HG03442 (cell line): ENCODE results near the gene ZNF91.
"Not testable (repeated sequence)": the region's sequence is repeated elsewhere in the genome, so short reads cannot be mapped to it uniquely, and the experiment has no call there.

ENCODE experiments used
- ATAC-seq: cut with Tn5 transposase; IDR thresholded peaks from one replicate; pipeline ENCODE4 v1.9.1; 2021; ENCODE audit warnings: mild to moderate bottlenecking, moderate library complexity; ENCODE audit not compliant: unreplicated experiment

The ZNF91 gene

DNA sequence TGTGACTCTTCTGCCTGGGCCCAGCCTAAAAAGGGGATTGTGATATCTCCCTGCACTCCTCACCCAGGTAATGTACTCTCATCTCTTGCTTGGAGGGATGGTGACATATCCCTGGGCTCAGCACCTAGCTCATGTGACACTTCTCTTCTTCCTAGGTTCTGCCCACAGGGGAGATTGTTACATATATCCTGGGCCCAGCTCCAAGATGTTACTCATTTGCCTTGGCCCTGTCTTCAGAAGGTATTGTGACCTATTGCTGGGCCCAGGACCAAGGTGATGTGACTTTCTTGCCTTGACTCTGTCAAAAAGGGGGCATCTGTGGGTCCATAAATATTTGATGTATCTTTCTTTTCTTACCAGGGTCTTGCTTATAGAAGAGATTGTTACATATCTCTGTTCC lies 73.9 kb downstream of the ZNF91 start:
- ATAC-seq: not testable (repeated sequence)

DNA sequence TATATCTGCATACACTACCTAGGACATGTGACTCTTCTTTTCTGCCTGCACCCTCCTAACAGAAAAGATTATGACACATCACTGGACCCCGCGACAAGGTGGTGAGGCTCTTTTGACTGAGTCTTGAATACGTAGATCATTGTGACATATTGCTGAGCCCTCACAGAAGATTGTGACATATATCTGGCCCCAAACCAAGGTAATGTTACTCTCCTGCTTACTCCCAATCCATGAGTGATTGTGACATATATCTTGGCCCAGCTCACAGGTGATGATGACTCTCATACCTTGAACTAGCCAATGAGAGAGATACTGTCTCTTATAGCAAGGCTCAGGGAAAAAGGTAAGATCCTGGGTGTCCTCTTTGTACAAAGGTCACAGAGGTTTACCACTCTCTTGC lies 75.7 kb downstream of the ZNF91 start:
- ATAC-seq: not testable (repeated sequence)

DNA sequence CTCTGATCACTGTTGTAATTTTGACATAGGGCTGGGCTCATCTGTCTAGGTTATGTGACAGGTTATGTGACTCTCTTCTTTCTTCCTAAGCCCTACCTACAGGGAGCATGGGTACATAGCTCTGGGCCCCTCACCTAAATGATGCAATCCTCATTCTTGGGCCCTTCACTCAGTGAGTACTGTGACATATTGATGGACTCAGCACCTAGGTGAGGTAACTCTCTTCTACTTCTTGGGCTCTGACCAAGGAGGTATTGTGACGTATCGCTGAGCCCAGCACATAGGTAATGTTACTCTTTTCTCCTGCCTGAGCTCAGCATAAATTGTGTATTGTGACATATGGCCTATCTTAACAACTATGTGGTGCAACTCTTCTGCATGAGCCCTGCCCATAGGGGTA lies 76.3 kb downstream of the ZNF91 start:
- not testable (repeated sequence) for ATAC-seq

GRCh38 chr19:23318143-23318542 lies 77.1 kb downstream of the ZNF91 start:
- no peak for ATAC-seq

GRCh38 chr19:23315286-23315685 lies 80.0 kb downstream of the ZNF91 start:
- no peak for ATAC-seq

- ATAC-seq: no peak
Observed at GRCh38 chr19:23314505-23315251, 80.6 kb downstream of the ZNF91 start.

GRCh38 chr19:23313196-23313595 lies 82.1 kb downstream of the ZNF91 start:
- no peak for ATAC-seq

- no peak for ATAC-seq
Observed at GRCh38 chr19:23312515-23312914, 82.8 kb downstream of the ZNF91 start.

- ATAC-seq: no peak
Observed at GRCh38 chr19:23311551-23311950, 83.7 kb downstream of the ZNF91 start.

GRCh38 chr19:23310729-23311211 lies 84.5 kb downstream of the ZNF91 start:
- ATAC-seq: no peak

DNA sequence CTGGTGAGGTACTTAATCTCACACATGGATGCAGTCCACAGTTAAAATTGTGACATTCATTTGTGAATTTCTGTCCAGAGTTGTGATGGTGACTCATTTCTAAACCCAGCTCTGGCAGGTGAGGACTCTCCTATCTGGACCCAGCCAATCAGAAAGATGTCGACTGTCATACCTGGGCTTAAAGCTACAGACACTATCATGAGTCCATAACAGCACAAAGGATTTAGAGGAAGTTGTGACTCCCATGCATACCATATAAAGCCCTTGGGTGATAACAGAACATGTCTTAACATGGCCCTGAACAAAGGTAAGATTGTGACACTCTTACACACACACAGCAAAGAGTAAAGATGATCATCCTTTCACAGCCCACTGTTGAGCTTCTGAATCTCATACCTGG lies 85.3 kb downstream of the ZNF91 start:
- no peak for ATAC-seq

DNA sequence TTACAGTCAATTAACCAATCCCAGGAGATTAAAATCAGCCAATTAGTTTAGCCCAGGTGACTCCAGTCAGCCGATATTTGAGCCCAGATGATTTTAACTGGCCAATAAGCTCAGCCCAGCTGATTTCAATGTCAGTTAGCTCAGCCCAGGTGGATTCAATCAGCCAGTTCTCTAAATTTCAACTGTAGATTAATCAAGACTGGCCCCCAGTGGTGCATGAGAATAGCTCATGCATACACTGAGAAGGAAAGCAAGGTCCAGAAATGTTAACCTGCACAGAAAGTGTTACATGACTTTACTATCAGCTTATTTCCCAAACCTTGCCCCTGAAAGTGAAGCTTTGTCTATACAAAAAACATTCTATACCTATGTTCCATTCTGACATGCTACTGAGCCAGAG lies 89.7 kb downstream of the ZNF91 start:
- ATAC-seq: no peak

DNA sequence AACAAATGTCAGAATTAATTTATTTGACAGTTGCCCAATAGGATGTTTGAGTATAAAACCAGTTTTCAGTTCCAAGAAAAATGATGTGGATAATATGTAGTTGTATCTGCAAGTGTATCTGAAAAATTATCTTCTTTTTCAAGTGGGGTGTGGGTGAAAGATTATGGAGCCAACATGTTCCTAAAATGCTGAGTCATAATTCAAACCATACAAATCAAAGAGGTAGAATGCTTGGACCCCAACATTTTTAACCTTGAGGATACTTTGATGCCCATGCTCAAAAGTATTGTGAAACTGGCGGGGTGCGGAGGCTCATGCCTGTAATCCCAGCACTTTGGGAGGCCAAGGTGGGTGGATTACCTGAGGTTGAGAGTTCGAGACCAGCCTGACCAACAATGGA lies 91.0 kb downstream of the ZNF91 start:
- no peak for ATAC-seq

DNA sequence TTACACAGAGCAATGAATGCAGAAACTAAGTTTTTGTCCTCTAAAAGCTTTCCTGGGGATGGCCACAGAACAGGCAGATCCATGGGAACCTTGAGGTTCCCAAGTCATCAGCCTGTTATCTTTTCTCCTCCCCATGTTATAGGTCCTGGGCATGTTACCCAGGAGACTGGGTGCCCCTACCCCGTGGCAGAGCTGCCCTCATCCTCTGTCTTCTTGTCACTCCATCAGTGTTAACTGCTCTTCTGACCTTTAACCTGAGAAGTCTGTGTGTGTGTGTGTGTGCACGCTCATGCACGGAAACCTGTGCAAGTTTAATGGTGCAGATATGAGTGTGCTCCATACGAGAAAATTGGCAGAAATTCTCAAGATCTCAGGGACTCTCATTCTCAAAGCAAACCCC lies 101.1 kb downstream of the ZNF91 start:
- ATAC-seq: no peak

DNA sequence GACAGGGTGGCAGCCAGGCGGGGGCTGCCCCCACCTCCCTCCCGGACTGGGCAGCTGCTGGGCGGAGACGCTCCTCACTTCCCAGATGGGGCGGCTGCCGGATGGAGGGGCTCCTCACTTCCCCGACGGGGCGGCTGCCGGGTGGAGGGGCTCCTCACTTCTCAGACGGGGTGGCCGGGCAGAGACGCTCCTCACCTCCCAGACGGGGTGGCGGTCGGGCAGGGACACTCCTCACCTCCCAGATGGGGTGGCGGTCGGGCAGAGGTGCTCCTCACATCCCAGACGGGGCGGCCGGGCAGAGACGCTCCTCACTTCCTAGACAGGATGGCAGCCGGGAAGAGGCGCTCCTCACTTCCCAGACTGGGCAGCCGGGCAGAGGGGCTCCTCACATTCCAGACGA lies 105.3 kb downstream of the ZNF91 start:
- not testable (repeated sequence) for ATAC-seq
